Spleen (tissue), 7 donors: Measurements from ENCODE around the gene EIF3A.

Experiments used
- POLR2A ChIP-seq, 3 donors: fragments of 450-650 bp; IDR thresholded peaks; one replicate each; pipeline ENCODE4 v1.5.1; 2017; ENCODE audit warnings: antibody characterized with exemption in 3 of 3, mild to moderate bottlenecking in 1 of 3
- POLR2AphosphoS5 ChIP-seq, 3 donors: sonication (generic); formaldehyde crosslinking; IDR thresholded peaks; one replicate each; pipeline ENCODE4 v1.5.1; 2017; ENCODE audit warnings: antibody characterized with exemption in 3 of 3
- TF ChIP-seq, protein P1 (sequence below), 11 experiments: fragments of 200-600 bp in 7 of 11; fragments of 450-650 bp in 4 of 11; sonication (generic) in 4 of 11; IDR thresholded peaks in 8 of 11; conservative IDR thresholded peaks in 3 of 11; 1 replicate in 7 of 11; 2 replicates in 4 of 11; pipeline versions ENCODE4 v1.4.0 to v1.8.0; 2016 to 2021; ENCODE audit warnings: antibody characterized with exemption in 11 of 11, inconsistent platforms in 4 of 11, mild to moderate bottlenecking in 1 of 11
- donor health status: DM: no; HTN: no; CAD: no; lungs with moderate emphysema.
- donor health status: DM: no; HTN: no; CAD: no.
- donor health status: DM: no; HTN: no; CAD: no.

DNA sequence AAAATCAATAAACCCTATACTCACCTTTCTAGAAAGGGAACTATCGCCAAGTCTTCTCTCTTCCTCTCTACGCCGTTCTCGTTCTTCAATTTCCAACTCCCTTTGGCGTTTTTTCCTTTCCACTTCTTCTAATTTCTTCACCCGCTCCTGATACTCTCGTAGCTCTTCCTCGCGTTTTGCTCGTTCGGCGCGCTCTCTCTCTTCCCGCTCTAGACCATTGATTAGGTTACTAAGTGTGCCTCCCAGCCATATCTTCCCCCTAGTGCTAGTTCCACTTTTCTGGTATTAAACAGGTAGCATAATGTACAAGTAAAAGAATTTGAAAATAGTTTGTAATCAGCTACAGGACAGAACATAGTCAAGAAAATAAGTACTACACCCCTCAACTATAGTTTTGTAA lies 30.8 kb downstream of the EIF3A start:
- TF ChIP-seq, protein P1, sequence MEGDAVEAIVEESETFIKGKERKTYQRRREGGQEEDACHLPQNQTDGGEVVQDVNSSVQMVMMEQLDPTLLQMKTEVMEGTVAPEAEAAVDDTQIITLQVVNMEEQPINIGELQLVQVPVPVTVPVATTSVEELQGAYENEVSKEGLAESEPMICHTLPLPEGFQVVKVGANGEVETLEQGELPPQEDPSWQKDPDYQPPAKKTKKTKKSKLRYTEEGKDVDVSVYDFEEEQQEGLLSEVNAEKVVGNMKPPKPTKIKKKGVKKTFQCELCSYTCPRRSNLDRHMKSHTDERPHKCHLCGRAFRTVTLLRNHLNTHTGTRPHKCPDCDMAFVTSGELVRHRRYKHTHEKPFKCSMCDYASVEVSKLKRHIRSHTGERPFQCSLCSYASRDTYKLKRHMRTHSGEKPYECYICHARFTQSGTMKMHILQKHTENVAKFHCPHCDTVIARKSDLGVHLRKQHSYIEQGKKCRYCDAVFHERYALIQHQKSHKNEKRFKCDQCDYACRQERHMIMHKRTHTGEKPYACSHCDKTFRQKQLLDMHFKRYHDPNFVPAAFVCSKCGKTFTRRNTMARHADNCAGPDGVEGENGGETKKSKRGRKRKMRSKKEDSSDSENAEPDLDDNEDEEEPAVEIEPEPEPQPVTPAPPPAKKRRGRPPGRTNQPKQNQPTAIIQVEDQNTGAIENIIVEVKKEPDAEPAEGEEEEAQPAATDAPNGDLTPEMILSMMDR (IDR thresholded peaks at IDR 0.05 in 8 of 11, conservative IDR thresholded peaks at IDR 0.05 in 3 of 11): no peak
- TF ChIP-seq POLR2A (IDR thresholded peaks at IDR 0.05): no peak
- TF ChIP-seq POLR2AphosphoS5 (IDR thresholded peaks at IDR 0.05): no peak
